ENCODE results near the gene APC2. TPM values are rescaled to one million over a fixed set of nuclear protein-coding genes. Genes with fewer than 3 reads are reported as not detected.

Gene APC2
- total RNA-seq, 4 donors from 2014 or later: 0.17 to 0.22 (median 0.19) TPM; not detected in 1

DNA sequence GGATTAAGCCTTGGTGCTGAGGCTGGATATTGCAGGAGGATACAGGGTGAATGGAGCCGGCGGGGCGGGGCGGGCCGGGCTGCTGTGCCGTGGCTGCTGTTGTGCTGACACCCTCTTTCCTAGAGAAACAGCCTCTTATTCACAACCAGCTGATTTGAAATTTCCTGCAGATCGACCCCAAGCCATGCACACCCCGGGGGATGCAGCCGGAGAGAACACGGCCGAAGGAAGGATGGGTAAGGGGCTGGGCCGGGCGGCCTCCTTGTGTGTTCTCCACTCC, 31.5 kb upstream of the APC2 start:
- TF ChIP-seq, protein P1, sequence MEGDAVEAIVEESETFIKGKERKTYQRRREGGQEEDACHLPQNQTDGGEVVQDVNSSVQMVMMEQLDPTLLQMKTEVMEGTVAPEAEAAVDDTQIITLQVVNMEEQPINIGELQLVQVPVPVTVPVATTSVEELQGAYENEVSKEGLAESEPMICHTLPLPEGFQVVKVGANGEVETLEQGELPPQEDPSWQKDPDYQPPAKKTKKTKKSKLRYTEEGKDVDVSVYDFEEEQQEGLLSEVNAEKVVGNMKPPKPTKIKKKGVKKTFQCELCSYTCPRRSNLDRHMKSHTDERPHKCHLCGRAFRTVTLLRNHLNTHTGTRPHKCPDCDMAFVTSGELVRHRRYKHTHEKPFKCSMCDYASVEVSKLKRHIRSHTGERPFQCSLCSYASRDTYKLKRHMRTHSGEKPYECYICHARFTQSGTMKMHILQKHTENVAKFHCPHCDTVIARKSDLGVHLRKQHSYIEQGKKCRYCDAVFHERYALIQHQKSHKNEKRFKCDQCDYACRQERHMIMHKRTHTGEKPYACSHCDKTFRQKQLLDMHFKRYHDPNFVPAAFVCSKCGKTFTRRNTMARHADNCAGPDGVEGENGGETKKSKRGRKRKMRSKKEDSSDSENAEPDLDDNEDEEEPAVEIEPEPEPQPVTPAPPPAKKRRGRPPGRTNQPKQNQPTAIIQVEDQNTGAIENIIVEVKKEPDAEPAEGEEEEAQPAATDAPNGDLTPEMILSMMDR (IDR thresholded peaks at IDR 0.05; ENCODE audit: low read depth): no peak

DNA sequence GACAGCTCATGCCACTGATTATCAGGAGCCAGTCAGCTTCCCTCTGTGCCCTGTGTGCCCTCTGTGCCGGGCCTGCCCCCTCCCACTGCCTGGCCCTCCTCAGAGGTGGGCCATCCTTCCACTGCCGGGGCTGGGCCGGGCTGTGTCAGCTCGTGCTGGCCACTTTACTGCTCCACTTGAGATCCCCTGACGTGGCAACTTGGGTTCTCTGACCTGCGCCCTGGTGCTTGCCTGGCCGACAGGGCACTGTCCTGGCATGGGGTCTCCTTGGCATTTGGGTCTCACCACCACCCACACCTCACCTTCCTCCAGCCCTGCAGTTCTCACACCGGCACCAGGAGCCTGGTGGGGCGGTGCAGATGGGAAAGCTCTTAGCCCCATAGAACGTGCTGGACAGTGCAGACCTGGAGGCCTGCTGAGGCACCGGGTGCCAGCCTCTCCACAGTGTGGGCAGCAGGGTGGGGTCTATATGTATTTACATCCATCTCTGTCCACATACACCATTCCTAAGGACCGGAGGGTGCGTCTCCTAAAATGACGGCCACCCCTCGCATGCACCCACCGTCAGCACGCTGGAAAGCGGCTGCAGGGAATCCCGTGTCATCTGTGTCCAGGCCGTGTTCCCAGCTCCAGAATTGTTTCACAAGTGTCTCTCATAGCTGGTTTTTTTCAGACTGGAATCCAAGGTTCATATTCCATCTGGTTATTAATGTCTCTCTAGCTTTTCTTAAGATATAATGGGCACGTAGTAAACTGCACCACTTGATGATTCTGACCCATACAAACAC, 30.8 kb upstream of the APC2 start:
- TF ChIP-seq, protein P1 (IDR thresholded peaks at IDR 0.05; ENCODE audit: low read depth): no peak

GRCh38 chr19:1420590-1420989, 29.3 kb upstream of the APC2 start:
- TF ChIP-seq, protein P1 (IDR thresholded peaks at IDR 0.05; ENCODE audit: low read depth): no peak

DNA sequence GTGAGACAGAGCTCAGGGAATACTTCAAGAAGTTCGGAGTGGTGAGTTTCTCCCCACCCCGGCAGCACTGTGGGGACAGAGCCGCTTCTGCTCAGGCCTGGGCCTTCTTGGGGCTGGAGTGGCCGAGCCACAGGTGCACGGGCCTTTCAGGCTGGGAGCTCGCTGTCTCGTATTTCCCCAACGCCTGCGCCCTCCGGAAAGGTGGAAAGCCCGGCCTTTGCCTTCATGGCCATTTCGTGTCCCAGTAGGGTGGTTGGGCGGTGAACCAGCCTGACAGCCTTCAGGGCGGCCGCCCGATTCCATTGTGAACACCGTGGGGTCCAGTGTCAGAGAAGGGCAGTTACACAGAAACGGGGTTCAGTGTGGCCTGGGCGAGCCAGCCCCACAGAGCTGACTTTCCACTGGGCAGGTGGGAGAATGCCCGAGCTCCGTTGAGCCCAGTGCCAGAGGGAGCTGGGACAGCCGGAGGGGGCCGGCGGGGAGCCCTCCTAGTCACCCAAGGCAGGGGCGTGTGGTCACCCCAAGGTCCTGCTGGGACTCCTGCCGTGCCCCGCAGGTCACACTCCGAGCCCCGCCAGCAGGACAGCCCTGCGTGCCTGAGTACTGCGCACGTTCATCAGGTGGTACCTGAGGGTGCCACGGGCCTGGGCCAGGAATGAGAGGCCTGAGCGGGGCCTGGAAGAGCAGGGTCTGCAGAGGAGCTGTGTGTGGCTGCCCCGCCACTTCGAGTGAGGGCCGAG, 28.5 kb upstream of the APC2 start:
- TF ChIP-seq, protein P1 (IDR thresholded peaks at IDR 0.05; ENCODE audit: low read depth): no peak

GRCh38 chr19:1421958-1422305, 28.0 kb upstream of the APC2 start:
- TF ChIP-seq, protein P1 (IDR thresholded peaks at IDR 0.05; ENCODE audit: low read depth): no peak

- TF ChIP-seq, protein P1 (IDR thresholded peaks at IDR 0.05; ENCODE audit: low read depth): no peak
Observed at GRCh38 chr19:1422360-1422759, 27.6 kb upstream of the APC2 start.

DNA sequence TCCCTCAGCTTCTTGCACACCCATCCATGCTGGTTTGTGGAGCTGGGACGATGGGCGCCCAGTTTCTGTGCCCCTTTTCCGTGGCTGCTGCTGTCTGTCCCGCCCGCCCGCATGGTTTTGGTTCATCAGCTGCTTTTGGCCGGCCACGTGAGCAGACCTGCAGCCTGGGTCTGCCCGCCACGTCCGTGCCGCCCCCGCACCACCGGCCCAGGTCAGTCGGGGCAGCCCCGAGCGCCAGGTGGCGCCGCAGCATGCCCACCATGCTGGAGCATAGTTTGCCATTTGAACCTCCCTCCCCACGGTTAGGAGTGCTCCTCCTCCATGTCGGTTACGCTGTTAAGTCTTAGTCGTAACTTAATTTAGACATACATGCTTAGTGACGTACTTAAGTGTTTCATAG, 27.0 kb upstream of the APC2 start:
- TF ChIP-seq, protein P1 (IDR thresholded peaks at IDR 0.05; ENCODE audit: low read depth): no peak

Measured in subcutaneous adipose tissue (tissue), 4 donors.